K562 (cell line): Measurements from ENCODE around the gene UNC5C. TPM values are rescaled to one million over a fixed set of nuclear protein-coding genes. Genes with fewer than 3 reads are reported as not detected.

Experiments
- ATAC-seq: fragments of 200-7000 bp; cut with Tn5 transposase; 3 replicates; pipeline ENCODE4 v1.9.1; 2020; ENCODE audit warnings: moderate library complexity
- BruUV-seq: library from RNA; stranded (reverse); fragments of 400-500 nt; replicated peaks from 2 replicates; lab custom pipeline; 2021; lab: Mats Ljungman, UMichigan
- CTCF ChIA-PET: fragments of 300-600 bp; formaldehyde crosslinking; extraction: SDS; loops from one replicate; lab custom pipeline; 2021; ENCODE audit warnings: low intra/inter-chr PET ratio; lab: Yijun Ruan, JAX
- POLR2A ChIA-PET: fragments of 300-600, 350-650 bp; sonication (Branson Sonifier 250); formaldehyde crosslinking; extraction: SDS; loops from one replicate; lab custom pipeline; 2021; ENCODE audit warnings: antibody characterized with exemption, inconsistent platforms; lab: Yijun Ruan, JAX
- DNase-seq, 4 experiments: peaks; one replicate each; pipeline versions ENCODE4 v3.0.0 to v3.0.0-alpha.2; 2011 to 2018; ENCODE audit warnings: low spot score in 3 of 4, mixed read lengths in 3 of 4; ENCODE audit errors: extremely low read depth in 1 of 4
- FAIRE-seq: peaks from 2 replicates; lab custom pipeline; 2011; peaks lifted over from hg19 to GRCh38; lab: Jason Lieb, UNC
- H2AFZ ChIP-seq: 2 replicates; pipeline ENCODE4 v1.6.0; 2011; ENCODE audit warnings: low read depth, low read length, control low read depth, inconsistent platforms
- H3K27ac ChIP-seq: fragments of 200-600 bp; 3 replicates; pipeline ENCODE4 v1.8.0; 2011; ENCODE audit warnings: low read depth, mild to moderate bottlenecking, control low read depth, inconsistent platforms, low read length, moderate library complexity, mixed read lengths; ENCODE audit errors: extremely low read depth
- H3K27me3 ChIP-seq, 2 experiments: fragments of 300-600 bp in 1 of 2; 2 replicates in 1 of 2; 3 replicates in 1 of 2; pipeline versions ENCODE4 v1.6.0 to v1.8.0; 2011; ENCODE audit warnings: inconsistent platforms in 2 of 2, low read length in 2 of 2, mild to moderate bottlenecking in 1 of 2, mixed read lengths in 1 of 2, moderate library complexity in 1 of 2; ENCODE audit not compliant: control insufficient read depth in 2 of 2, insufficient read depth in 2 of 2
- H3K36me3 ChIP-seq: fragments of 300-600 bp; 3 replicates; pipeline ENCODE4 v1.8.0; 2011; ENCODE audit warnings: mild to moderate bottlenecking, low read length, inconsistent platforms; ENCODE audit not compliant: control insufficient read depth, insufficient read depth
- H3K4me1 ChIP-seq, 2 experiments: fragments of 200-600 bp in 1 of 2; replicated peaks in 1 of 2; 2 replicates in 1 of 2; 3 replicates in 1 of 2; pipeline versions ENCODE4 v1.5.1 to v1.8.0; 2011; ENCODE audit warnings: inconsistent platforms in 2 of 2, low read length in 2 of 2, mild to moderate bottlenecking in 1 of 2, mixed read lengths in 1 of 2, moderate library complexity in 1 of 2; ENCODE audit not compliant: control insufficient read depth in 2 of 2, insufficient read depth in 2 of 2
- H3K4me2 ChIP-seq: 2 replicates; pipeline ENCODE4 v1.6.1; 2011; ENCODE audit warnings: low read length, control low read depth, inconsistent platforms, mixed read lengths; ENCODE audit not compliant: insufficient read depth
- H3K4me3 ChIP-seq: fragments of 200-600 bp; sonication (generic), shearing (Covaris generic); 2 replicates; pipeline ENCODE4 v1.5.1; 2016; ENCODE audit warnings: control low read depth, inconsistent platforms
- H3K79me2 ChIP-seq: fragments of 200-600 bp; 3 replicates; pipeline ENCODE4 v1.8.0; 2011; ENCODE audit warnings: low read length, inconsistent platforms; ENCODE audit not compliant: control insufficient read depth, insufficient read depth
- H3K9ac ChIP-seq, 2 experiments: 2 replicates each; pipeline versions ENCODE4 v1.6.0 to v1.6.1; 2011; ENCODE audit warnings: low read depth in 2 of 2, low read length in 2 of 2, control low read depth in 1 of 2, inconsistent platforms in 1 of 2, mild to moderate bottlenecking in 1 of 2, mixed read lengths in 1 of 2; ENCODE audit not compliant: insufficient read depth in 1 of 2
- H3K9me1 ChIP-seq: one replicate; pipeline ENCODE4 v1.6.0; 2011; ENCODE audit warnings: inconsistent platforms, mild to moderate bottlenecking, low read length, moderate library complexity; ENCODE audit not compliant: control insufficient read depth, insufficient read depth
- H3K9me3 ChIP-seq: replicated peaks from 2 replicates; pipeline ENCODE4 v1.5.1; 2011; ENCODE audit warnings: low read depth, low read length, inconsistent platforms; ENCODE audit not compliant: control insufficient read depth, insufficient read depth
- H4K20me1 ChIP-seq: replicated peaks from 2 replicates; pipeline ENCODE4 v1.6.1; 2011; ENCODE audit warnings: low read length, inconsistent platforms, mixed read lengths; ENCODE audit not compliant: control insufficient read depth, insufficient read depth
- MEF2D ChIP-seq: conservative IDR thresholded peaks from 2 replicates; pipeline ENCODE4 v1.6.1; 2016; ENCODE audit warnings: low read depth, missing genetic modification characterization, missing compliant biosample characterization
- PURB ChIP-seq: sonication (generic); formaldehyde crosslinking; IDR thresholded peaks from 2 replicates; pipeline ENCODE4 v1.9.0; 2021; ENCODE audit warnings: low read depth, mild to moderate bottlenecking, missing genetic modification reagents
- RAD21 ChIP-seq, 2 experiments: fragments of 250-450 bp in 1 of 2; fragments of 450-650 bp in 1 of 2; sonication (Bioruptor Pico) in 1 of 2; formaldehyde crosslinking in 1 of 2; IDR thresholded peaks in 1 of 2; conservative IDR thresholded peaks in 1 of 2; 2 replicates each; pipeline versions ENCODE4 v1.4.0 to v1.8.0; 2020 to 2022; ENCODE audit warnings: mild to moderate bottlenecking in 2 of 2, moderate library complexity in 1 of 2
- STAT5A ChIP-seq: IDR thresholded peaks from 2 replicates; pipeline ENCODE4 v1.6.1; 2012; ENCODE audit warnings: low read length, inconsistent platforms, borderline replicate concordance
- WGBS: fragments of 100-300 bp; shearing (Covaris generic); methylation state at CpG from one replicate; pipeline ENCODE4 v1.1.6; 2016; ENCODE audit warnings: low coverage, mixed read lengths; ENCODE audit not compliant: insufficient coverage; ENCODE audit errors: missing lambda C conversion rate; 5-methylcytosine and 5-hydroxymethylcytosine counted together
- in situ Hi-C: fragments of 300-500 bp; cut with MboI; formaldehyde crosslinking; loops from 4 replicates; pipeline ENCODE4 v1.15.0; 2018; ENCODE audit warnings: inconsistent platforms, mixed read lengths
- intact Hi-C: fragments of 100-400 bp; cut with micrococcal nuclease; formaldehyde crosslinking; loops from 2 replicates; pipeline ENCODE4 v1.14.2; 2022
- polyA plus RNA-seq, 8 experiments: library from polyadenylated mRNA; depleted of rRNA in 4 of 8; stranded (reverse) in 5 of 8; unstranded in 3 of 8; fragments of >200 nt; fragmentation: Nextera tagmentation in 2 of 8; fragmentation: Illumina TruSeq in 1 of 8; extraction: Ambion mirVana in 2 of 8; extraction: Trizol in 1 of 8; gene quantifications; 2 replicates each; pipeline versions ENCODE4 v1.2.1 to v1.2.3, GENCODE V29; 2011 to 2014; ENCODE audit warnings: inconsistent platforms in 1 of 8, missing spikeins in 1 of 8
- total RNA-seq, 7 experiments: library from RNA; depleted of rRNA in 6 of 7; stranded (reverse); fragments of >200 nt in 6 of 7; fragmentation: Illumina TruSeq in 2 of 7; extraction: Trizol in 2 of 7; gene quantifications; 2 replicates each; pipeline versions ENCODE4 v1.2.1 to v1.2.3, GENCODE V29; 2011 to 2021; ENCODE audit warnings: low replicate concordance in 1 of 7
- TF ChIP-seq, protein P1 (sequence below): IDR thresholded peaks from 2 replicates; pipeline ENCODE4 v1.6.1; 2011; ENCODE audit warnings: borderline replicate concordance, low read depth, mild to moderate bottlenecking, moderate library complexity, low read length; ENCODE audit not compliant: insufficient read depth, poor library complexity, severe bottlenecking
- TF ChIP-seq, protein P2 (sequence below): sonication (generic); formaldehyde crosslinking; IDR thresholded peaks from 2 replicates; pipeline ENCODE4 v1.5.0; 2020; ENCODE audit warnings: missing genetic modification reagents

Gene UNC5C
- total and polyA plus RNA-seq, 9 of the 15 experiments (the other 6 are each of a cell fraction or from before 2014, with no cell fraction given) = under 0.01 to 0.10 (median 0.03) TPM; not detected in 1

DNA sequence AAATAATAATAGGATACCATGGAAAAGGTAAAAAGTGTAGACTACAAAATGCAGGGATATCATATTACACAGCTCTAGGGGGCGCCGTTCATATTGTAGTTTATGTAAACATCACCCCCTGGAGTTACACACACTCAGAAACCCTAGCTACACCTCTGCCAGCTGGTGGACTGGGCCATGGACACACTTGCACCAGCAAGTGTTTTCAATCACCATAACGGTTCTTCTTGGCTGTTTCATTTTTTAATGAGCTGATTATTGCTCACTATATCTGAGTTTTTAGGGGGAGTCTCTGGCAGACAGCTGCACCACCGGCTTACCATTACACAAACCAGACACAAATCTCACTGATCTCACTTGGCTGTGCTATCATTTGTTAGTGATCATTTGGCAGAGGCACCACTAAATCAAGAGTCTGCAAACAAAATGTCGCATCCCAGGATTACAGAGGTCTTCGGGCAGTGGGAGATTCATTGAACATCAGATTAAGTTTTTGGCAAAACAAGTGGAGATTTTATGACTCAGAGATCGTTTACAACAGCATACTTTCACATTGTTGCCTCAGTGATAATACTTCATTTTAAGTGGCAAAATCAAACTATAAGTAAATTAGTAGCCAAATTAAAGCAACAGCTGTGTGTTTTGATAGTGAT is 185.7 kb downstream of the UNC5C start (continued):
- TF ChIP-seq, protein P1, sequence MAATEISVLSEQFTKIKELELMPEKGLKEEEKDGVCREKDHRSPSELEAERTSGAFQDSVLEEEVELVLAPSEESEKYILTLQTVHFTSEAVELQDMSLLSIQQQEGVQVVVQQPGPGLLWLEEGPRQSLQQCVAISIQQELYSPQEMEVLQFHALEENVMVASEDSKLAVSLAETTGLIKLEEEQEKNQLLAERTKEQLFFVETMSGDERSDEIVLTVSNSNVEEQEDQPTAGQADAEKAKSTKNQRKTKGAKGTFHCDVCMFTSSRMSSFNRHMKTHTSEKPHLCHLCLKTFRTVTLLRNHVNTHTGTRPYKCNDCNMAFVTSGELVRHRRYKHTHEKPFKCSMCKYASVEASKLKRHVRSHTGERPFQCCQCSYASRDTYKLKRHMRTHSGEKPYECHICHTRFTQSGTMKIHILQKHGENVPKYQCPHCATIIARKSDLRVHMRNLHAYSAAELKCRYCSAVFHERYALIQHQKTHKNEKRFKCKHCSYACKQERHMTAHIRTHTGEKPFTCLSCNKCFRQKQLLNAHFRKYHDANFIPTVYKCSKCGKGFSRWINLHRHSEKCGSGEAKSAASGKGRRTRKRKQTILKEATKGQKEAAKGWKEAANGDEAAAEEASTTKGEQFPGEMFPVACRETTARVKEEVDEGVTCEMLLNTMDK = peak; percentile 74
- TF ChIP-seq STAT5A (0 out of 2 replicates have a peak, but pooled peaks have one; percentile 13), PURB (CRISPR knock-in tag) (no peak), RAD21 (CRISPR knock-in tag; conservative IDR thresholded peaks at IDR 0.05 in 1 of 2, IDR thresholded peaks at IDR 0.05 in 1 of 2) (peak in 1 of 2 experiments; percentile 41; a peak in 1 of 4 replicates)
- TF ChIP-seq, all 486 proteins: peak for 11

DNA sequence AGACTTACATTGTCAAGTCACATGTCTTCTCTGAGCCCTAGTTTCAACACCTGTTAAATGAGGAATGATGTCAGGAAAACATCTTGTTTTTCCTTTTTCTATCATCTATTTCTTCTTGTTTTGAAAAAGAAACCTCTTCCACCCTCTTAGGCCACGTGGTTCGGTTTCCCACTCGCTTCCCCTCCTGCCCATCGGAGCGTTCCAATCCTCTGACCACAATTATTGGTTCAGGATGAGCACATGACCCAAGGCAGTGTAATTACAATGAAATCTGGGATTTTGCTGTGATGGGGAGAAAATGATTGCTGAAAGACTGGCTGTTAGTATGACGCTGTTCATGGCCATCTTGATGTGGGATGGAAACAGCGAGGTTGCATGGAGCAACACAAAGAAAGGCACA is 186.7 kb downstream of the UNC5C start:
- 15% methylated on average over 4 of the region's 7 CpGs for WGBS
- DNase-seq = no peak
- CTCF ChIA-PET = no interaction called here

More for the DNA sequence above, 186.7 kb downstream of the UNC5C start:
- Histone ChIP-seq H4K20me1 (no peaks in the 10 kb centered on the region), H3K4me1 (no peaks in the 10 kb centered on the region; a peak in 1 of 5 replicates), H3K9me3 (no peaks in the 10 kb centered on the region), H3K27me3 (no peaks in the 10 kb centered on the region), H3K9me1 (no peaks in the 10 kb centered on the region), H3K4me2 (peak overlapping the region; percentile 5; the same call in 1 of the 2 replicates), H3K27ac (no peak overlapping the region), H2AFZ (peak overlapping the region; percentile 77), H3K36me3 (no peaks in the 10 kb centered on the region), H3K79me2 (no peaks in the 10 kb centered on the region), H3K9ac (no peak overlapping the region), H3K4me3 (no peak overlapping the region)
- in situ Hi-C loops = no loop called here
- TF ChIP-seq, protein P2, sequence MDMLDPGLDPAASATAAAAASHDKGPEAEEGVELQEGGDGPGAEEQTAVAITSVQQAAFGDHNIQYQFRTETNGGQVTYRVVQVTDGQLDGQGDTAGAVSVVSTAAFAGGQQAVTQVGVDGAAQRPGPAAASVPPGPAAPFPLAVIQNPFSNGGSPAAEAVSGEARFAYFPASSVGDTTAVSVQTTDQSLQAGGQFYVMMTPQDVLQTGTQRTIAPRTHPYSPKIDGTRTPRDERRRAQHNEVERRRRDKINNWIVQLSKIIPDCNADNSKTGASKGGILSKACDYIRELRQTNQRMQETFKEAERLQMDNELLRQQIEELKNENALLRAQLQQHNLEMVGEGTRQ (CRISPR knock-in tag) = peak; percentile 30; the same call in 1 of the 2 replicates
- no peak for TF ChIP-seq MEF2D (tag)
- intact Hi-C loops = no loop called here
- ATAC-seq (no peak), FAIRE-seq (no peak)
- POLR2A ChIA-PET = no interaction called here
- BruUV-seq = no TSS peak
